Activated naive CD4-positive, alpha-beta T cell treated with anti-CD3 and anti-CD28 coated beads, Interleukin-2, amount 50 U/mL, for 72 hours (primary cell): Measurements from ENCODE around the gene STOML2. TPM values are rescaled to one million over a fixed set of nuclear protein-coding genes. Genes with fewer than 3 reads are reported as not detected.

Experiments used
- ATAC-seq, 2 donors: fragments of 150-1000 bp; cut with Tn5 transposase; 2 replicates each; pipeline ENCODE4 v1.10.0; 2021; ENCODE audit warnings: mild to moderate bottlenecking in 2 of 2, moderate library complexity in 2 of 2
- DNase-seq, 2 donors: peaks; one replicate each; pipeline ENCODE4 v3.0.0; 2021 to 2022; ENCODE audit warnings: low spot score in 2 of 2
- H3K27ac Mint-ChIP-seq, 2 donors: one replicate each; pipeline ENCODE4 v1.8.0; 2022; ENCODE audit warnings: mild to moderate bottlenecking in 2 of 2, mixed read lengths in 2 of 2
- H3K36me3 Mint-ChIP-seq, 2 donors: one replicate each; pipeline ENCODE4 v1.8.0; 2022; ENCODE audit warnings: mixed read lengths in 2 of 2
- H3K9me3 Mint-ChIP-seq, 2 donors: one replicate each; pipeline ENCODE4 v1.8.0; 2022; ENCODE audit warnings: mixed read lengths in 2 of 2
- total RNA-seq, 2 donors: library from RNA; stranded (reverse); gene quantifications; one replicate each; pipeline ENCODE4 v1.2.3, GENCODE V29; 2022

Gene STOML2
- total RNA-seq, 2 donors from 2014 or later, result 151 to 216 TPM

- Mint-ChIP-seq H3K27ac (peak overlapping the region; percentile 75 to 85), H3K36me3 (peaks cover 0 to 5% of the 10 kb centered on the region in 2 donors), H3K9me3 (no peaks in the 10 kb centered on the region)
- DNase-seq, result peak; percentile 90 to 94
- peak; percentile 82 to 83 for ATAC-seq
Measured at GRCh38 chr9:35111001-35111933, 8.3 kb upstream of the STOML2 start.

- ATAC-seq, result no peak
- Mint-ChIP-seq H3K9me3 (no peaks in the 10 kb centered on the region), H3K36me3 (peaks cover 0 to 5% of the 10 kb centered on the region in 2 donors), H3K27ac (no peak overlapping the region)
- DNase-seq, result no peak
Measured at GRCh38 chr9:35110327-35110761, 7.4 kb upstream of the STOML2 start.

- Mint-ChIP-seq H3K27ac (no peak overlapping the region), H3K36me3 (peaks cover 0 to 5% of the 10 kb centered on the region in 2 donors), H3K9me3 (no peaks in the 10 kb centered on the region)
- ATAC-seq (no peak), DNase-seq (no peak)
Measured at GRCh38 chr9:35108946-35109575, 6.1 kb upstream of the STOML2 start.

GRCh38 chr9:35108461-35108860 is 5.5 kb upstream of the STOML2 start:
- H3K27ac Mint-ChIP-seq, result no peak overlapping the region
- DNase-seq, result no peak
- peaks cover 0 to under 1% of the 10 kb centered on the region in 2 donors for H3K36me3 Mint-ChIP-seq
- ATAC-seq, result no peak
- no peaks in the 10 kb centered on the region for H3K9me3 Mint-ChIP-seq

- no peak for DNase-seq
- ATAC-seq, result no peak
- Mint-ChIP-seq H3K9me3 (no peaks in the 10 kb centered on the region), H3K27ac (no peak overlapping the region), H3K36me3 (peaks cover 6 to 7% of the 10 kb centered on the region in 2 donors)
Measured at GRCh38 chr9:35107297-35108290, 4.7 kb upstream of the STOML2 start.

GRCh38 chr9:35106343-35106730 is 3.4 kb upstream of the STOML2 start:
- no peaks in the 10 kb centered on the region for H3K9me3 Mint-ChIP-seq
- H3K27ac Mint-ChIP-seq, result no peak overlapping the region
- ATAC-seq, result no peak
- peaks cover 16 to 18% of the 10 kb centered on the region in 2 donors for H3K36me3 Mint-ChIP-seq
- no peak for DNase-seq

GRCh38 chr9:35105571-35106342 is 2.8 kb upstream of the STOML2 start:
- peak overlapping the region in 1 of 2 donors; percentile 45 for H3K27ac Mint-ChIP-seq
- DNase-seq (no peak), ATAC-seq (no peak)
- H3K9me3 Mint-ChIP-seq, result no peaks in the 10 kb centered on the region
- H3K36me3 Mint-ChIP-seq, result peaks cover 22 to 24% of the 10 kb centered on the region in 2 donors

- no peak for ATAC-seq
Measured at GRCh38 chr9:35105126-35105525, 2.2 kb upstream of the STOML2 start.

GRCh38 chr9:35104586-35104985 is 1.7 kb upstream of the STOML2 start:
- ATAC-seq (no peak), DNase-seq (no peak)
- peaks cover 28 to 33% of the 10 kb centered on the region in 2 donors for H3K36me3 Mint-ChIP-seq
- H3K27ac Mint-ChIP-seq, result peak overlapping the region in 1 of 2 donors; percentile 94
- H3K9me3 Mint-ChIP-seq, result no peaks in the 10 kb centered on the region

More at GRCh38 chr9:35105126-35105525, 2.2 kb upstream of the STOML2 start:
- H3K36me3 Mint-ChIP-seq, result peaks cover 28 to 30% of the 10 kb centered on the region in 2 donors
- no peak for DNase-seq
- H3K27ac Mint-ChIP-seq, result no peak overlapping the region
- no peaks in the 10 kb centered on the region for H3K9me3 Mint-ChIP-seq

GRCh38 chr9:35103660-35104191 is 795 bp upstream of the STOML2 start:
- ATAC-seq (no peak), DNase-seq (no peak)
- peaks cover 28 to 33% of the 10 kb centered on the region in 2 donors for H3K36me3 Mint-ChIP-seq
- H3K9me3 Mint-ChIP-seq, result no peaks in the 10 kb centered on the region
- peak overlapping the region; percentile 94 to 95 for H3K27ac Mint-ChIP-seq

GRCh38 chr9:35102465-35102768 is 514 bp downstream of the STOML2 start:
- no peaks in the 10 kb centered on the region for H3K9me3 Mint-ChIP-seq
- ATAC-seq (peak in 1 of 2 donors; percentile 1), DNase-seq (no peak)
- H3K27ac Mint-ChIP-seq, result peak overlapping the region; percentile 94 to 95
- H3K36me3 Mint-ChIP-seq, result peaks cover 28 to 33% of the 10 kb centered on the region in 2 donors

GRCh38 chr9:35097573-35097972 is 5.4 kb downstream of the STOML2 start:
- Mint-ChIP-seq H3K27ac (peak overlapping the region in 1 of 2 donors; percentile 94), H3K36me3 (peaks cover 20 to 33% of the 10 kb centered on the region in 2 donors), H3K9me3 (no peaks in the 10 kb centered on the region)
- ATAC-seq (no peak), DNase-seq (no peak)

GRCh38 chr9:35096035-35096849 is 6.7 kb downstream of the STOML2 start, which contains the start of gene PIGO:
TSS of gene PIGO (minus strand) at chr9:35096591. CDS start at chr9:35095565, 1,026 bp downstream.
- peak; percentile 91 to 96 for DNase-seq

GRCh38 chr9:35091536-35091935 is 11.4 kb downstream of the STOML2 start:
- DNase-seq, result no peak
- H3K36me3 Mint-ChIP-seq, result peaks cover 0 to 15% of the 10 kb centered on the region in 2 donors
- no peak for ATAC-seq
- H3K9me3 Mint-ChIP-seq, result no peaks in the 10 kb centered on the region
- no peak overlapping the region for H3K27ac Mint-ChIP-seq

More at GRCh38 chr9:35096035-35096849, 6.7 kb downstream of the STOML2 start, which contains the start of gene PIGO:
- Mint-ChIP-seq H3K27ac (peak within 1 kb of the TSS; percentile 91 to 94), H3K9me3 (no peaks in the 10 kb centered on the region), H3K36me3 (peaks cover 11 to 20% of the 10 kb centered on the region in 2 donors)
- peak; percentile 91 to 92 for ATAC-seq
